Fibroblast of pulmonary artery (primary cell): ENCODE results near the gene AMELY.
"Not testable (repeated sequence)": the region's sequence is repeated elsewhere in the genome, so short reads cannot be mapped to it uniquely, and the experiment has no call there.

ENCODE experiments used
- DNase-seq: peaks from one replicate; pipeline ENCODE4 v3.0.0-alpha.2; 2010; ENCODE audit warnings: low read depth
- H3K4me3 ChIP-seq: replicated peaks from 2 replicates; pipeline ENCODE4 v1.5.1; 2011; ENCODE audit warnings: low read depth, mild to moderate bottlenecking, control low read depth, low read length, moderate library complexity
- TF ChIP-seq, protein P1 (sequence below): IDR thresholded peaks from 2 replicates; pipeline ENCODE4 v1.5.1; 2011; ENCODE audit warnings: mild to moderate bottlenecking, control low read depth, low read length, inconsistent platforms; ENCODE audit errors: missing control alignments

AMELY gene

DNA sequence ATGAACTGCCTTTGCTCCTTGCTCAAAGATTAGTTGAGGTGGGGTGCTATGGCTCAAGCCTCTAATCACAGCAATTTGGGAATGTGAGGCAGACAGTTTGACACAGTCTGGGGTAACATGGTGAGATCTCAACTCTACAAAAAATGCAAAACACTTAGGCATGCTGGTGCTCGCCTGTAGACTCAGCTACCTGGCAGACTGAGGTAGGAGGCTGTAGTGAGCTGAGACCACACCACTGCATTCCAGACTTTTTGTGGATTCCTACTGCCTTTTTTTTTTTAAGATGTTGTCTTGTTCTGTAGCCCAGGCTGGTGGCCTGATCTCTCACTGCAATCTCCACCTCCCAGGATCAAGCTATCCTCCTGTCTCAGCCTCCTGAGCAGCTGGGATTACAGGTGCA, 4.0 kb downstream of the AMELY start:
- TF ChIP-seq, protein P1, sequence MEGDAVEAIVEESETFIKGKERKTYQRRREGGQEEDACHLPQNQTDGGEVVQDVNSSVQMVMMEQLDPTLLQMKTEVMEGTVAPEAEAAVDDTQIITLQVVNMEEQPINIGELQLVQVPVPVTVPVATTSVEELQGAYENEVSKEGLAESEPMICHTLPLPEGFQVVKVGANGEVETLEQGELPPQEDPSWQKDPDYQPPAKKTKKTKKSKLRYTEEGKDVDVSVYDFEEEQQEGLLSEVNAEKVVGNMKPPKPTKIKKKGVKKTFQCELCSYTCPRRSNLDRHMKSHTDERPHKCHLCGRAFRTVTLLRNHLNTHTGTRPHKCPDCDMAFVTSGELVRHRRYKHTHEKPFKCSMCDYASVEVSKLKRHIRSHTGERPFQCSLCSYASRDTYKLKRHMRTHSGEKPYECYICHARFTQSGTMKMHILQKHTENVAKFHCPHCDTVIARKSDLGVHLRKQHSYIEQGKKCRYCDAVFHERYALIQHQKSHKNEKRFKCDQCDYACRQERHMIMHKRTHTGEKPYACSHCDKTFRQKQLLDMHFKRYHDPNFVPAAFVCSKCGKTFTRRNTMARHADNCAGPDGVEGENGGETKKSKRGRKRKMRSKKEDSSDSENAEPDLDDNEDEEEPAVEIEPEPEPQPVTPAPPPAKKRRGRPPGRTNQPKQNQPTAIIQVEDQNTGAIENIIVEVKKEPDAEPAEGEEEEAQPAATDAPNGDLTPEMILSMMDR, result no peak
- H3K4me3 ChIP-seq, result no peak overlapping the region
- no peak for DNase-seq

DNA sequence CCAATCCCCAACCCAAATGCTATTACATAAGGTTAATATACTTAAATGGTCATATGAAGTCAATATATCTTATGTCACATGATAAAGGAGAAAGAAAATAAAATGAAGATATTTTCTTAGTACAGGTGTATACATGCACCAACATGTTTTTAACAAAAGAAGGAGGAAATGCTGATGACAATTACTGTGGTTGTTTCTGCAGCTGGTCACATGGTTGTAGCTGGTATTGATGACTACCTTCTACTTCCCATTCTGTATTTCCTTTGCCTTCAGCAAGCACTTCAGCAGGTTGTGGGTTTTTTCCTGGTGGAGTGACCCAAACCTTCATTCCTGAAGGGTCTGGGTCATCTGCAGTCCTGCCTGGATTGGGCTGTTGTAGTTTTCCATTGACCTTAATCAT, 9.4 kb downstream of the AMELY start:
- H3K4me3 ChIP-seq, DNase-seq: not testable (repeated sequence)

DNA sequence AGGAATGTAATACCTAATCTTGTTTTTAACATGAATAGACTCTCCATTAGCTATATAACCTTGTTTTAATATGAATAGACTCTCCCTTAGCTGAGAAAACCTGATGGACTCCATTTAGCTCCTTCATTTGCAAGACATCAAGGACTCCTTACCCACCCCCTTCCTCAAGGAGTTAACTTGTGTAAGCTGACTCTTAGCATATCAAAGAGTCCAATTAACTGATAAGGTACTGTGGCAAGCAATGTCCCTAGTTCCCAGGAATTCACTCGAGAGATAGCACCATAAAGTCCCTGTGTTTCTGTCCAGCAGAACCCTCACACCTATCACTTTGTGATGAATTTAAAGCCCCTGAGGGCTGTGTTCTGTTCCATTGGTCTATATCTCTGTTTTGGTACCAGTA, 16.3 kb downstream of the AMELY start:
- TF ChIP-seq, protein P1, result no peak
- no peak overlapping the region for H3K4me3 ChIP-seq
- no peak for DNase-seq

DNA sequence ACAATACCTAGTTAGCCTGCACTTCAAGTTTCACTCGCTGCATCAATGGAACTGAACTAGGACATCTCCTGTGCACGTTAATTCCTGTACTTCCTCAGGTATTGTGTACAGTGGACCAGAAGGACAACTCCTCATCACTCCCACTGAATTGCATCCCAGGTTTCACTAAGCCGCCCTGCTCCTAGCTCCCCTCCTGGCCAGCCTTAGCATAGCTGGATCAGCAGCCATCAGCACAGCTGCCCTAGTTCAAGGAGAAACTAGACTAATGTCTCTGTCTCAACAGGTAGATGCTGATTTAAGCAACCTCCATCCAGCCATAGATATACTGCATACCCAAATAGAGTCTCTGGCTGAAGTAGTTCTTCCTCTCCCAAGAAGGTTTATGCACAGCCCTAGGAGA, 17.1 kb downstream of the AMELY start:
- TF ChIP-seq, protein P1, result no peak
- DNase-seq, result no peak
- no peak overlapping the region for H3K4me3 ChIP-seq

DNA sequence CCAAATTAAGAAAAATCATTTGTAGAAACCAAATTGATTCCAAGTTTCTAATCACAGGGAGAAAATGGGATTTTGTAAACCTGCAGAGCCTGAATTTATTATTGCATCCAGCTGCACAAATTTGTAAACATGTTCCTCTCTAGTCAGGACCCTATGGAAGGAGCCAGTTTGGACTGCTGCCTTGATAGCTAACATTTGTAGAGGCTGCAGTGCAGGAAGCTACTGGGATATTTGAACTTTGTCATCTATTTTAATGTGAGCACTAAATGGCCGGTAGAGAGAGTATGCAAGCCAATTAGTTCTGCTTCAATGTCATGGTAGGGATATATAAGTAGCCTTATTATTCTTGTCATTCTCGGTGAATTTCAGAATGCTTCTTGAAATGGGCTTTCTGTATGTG, 62.2 kb downstream of the AMELY start:
- H3K4me3 ChIP-seq, result no peak overlapping the region
- DNase-seq, result no peak
- TF ChIP-seq, protein P1, result no peak

DNA sequence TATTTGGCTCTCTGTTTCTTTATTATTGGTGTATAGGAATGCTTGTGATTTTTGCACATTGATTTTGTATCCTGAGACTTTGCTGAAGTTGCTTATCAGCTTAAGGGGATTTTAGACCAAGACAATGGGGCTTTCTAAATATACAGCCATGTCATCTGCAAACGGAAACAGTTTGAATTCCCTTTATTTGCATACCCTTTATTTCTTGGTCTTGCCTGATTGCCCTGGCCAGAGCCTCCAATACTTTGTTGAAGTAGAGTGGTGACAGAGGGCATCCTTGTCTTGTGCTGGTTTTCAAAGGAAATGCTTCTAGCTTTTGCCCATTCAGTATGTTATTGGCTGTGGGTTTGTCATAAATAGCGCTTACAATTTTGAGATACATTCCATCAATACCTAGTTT, 68.9 kb downstream of the AMELY start:
- not testable (repeated sequence) for DNase-seq, H3K4me3 ChIP-seq
